Measurements from ENCODE around the gene TBCK.

TBCK gene

GRCh38 chr4:106010761-106011160 lies 305.2 kb downstream of the TBCK start:
- Histone ChIP-seq H3K4me2 (ENCODE audit: low read length) (no peak overlapping the region), H3K9me3 (ENCODE audit: low read length) (no peaks in the 10 kb centered on the region), H3K4me1 (ENCODE audit: insufficient read depth, low read length, severe bottlenecking) (no peaks in the 10 kb centered on the region), H4K20me1 (ENCODE audit: insufficient read depth, low read length) (no peaks in the 10 kb centered on the region), H3K9ac (ENCODE audit: low read length) (no peak overlapping the region), H3K9me2 (ENCODE audit: low read depth, low read length) (no peaks in the 10 kb centered on the region), H3F3A (ENCODE audit: insufficient read depth, low read length) (no peaks in the 10 kb centered on the region), H2AFZ (ENCODE audit: low read length) (no peak overlapping the region), H3K27me3 (ENCODE audit: insufficient read depth, low read length) (no peaks in the 10 kb centered on the region), H3K27ac (ENCODE audit: low read depth, low read length, poor library complexity, severe bottlenecking) (no peak overlapping the region), H3K79me2 (ENCODE audit: insufficient read depth, low read length) (no peaks in the 10 kb centered on the region), H3K4me3 (ENCODE audit: low read depth, low read length, poor library complexity, severe bottlenecking) (no peak overlapping the region), H3K36me3 (ENCODE audit: insufficient read depth, low read length) (no peaks in the 10 kb centered on the region)
- TF ChIP-seq EZH2 (IDR thresholded peaks at IDR 0.05; ENCODE audit: borderline replicate concordance, low read length) = no peak
- TF ChIP-seq, protein P1, sequence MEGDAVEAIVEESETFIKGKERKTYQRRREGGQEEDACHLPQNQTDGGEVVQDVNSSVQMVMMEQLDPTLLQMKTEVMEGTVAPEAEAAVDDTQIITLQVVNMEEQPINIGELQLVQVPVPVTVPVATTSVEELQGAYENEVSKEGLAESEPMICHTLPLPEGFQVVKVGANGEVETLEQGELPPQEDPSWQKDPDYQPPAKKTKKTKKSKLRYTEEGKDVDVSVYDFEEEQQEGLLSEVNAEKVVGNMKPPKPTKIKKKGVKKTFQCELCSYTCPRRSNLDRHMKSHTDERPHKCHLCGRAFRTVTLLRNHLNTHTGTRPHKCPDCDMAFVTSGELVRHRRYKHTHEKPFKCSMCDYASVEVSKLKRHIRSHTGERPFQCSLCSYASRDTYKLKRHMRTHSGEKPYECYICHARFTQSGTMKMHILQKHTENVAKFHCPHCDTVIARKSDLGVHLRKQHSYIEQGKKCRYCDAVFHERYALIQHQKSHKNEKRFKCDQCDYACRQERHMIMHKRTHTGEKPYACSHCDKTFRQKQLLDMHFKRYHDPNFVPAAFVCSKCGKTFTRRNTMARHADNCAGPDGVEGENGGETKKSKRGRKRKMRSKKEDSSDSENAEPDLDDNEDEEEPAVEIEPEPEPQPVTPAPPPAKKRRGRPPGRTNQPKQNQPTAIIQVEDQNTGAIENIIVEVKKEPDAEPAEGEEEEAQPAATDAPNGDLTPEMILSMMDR (IDR thresholded peaks at IDR 0.05; ENCODE audit: low read length) = no peak

GRCh38 chr4:106002994-106003393 lies 313.0 kb downstream of the TBCK start:
- H3K27ac ChIP-seq (ENCODE audit: low read depth, low read length, poor library complexity, severe bottlenecking) = no peak overlapping the region
- H3F3A ChIP-seq (ENCODE audit: insufficient read depth, low read length) = no peaks in the 10 kb centered on the region
- H3K36me3 ChIP-seq (ENCODE audit: insufficient read depth, low read length) = no peaks in the 10 kb centered on the region
- TF ChIP-seq EZH2 (IDR thresholded peaks at IDR 0.05; ENCODE audit: borderline replicate concordance, low read length) = no peak
- TF ChIP-seq, protein P1 (IDR thresholded peaks at IDR 0.05; ENCODE audit: low read length) = no peak
- no peak overlapping the region for H3K4me3 ChIP-seq (ENCODE audit: low read depth, low read length, poor library complexity, severe bottlenecking)
- no peak overlapping the region for H3K9ac ChIP-seq (ENCODE audit: low read length)
- no peaks in the 10 kb centered on the region for H3K9me2 ChIP-seq (ENCODE audit: low read depth, low read length)
- H3K4me2 ChIP-seq (ENCODE audit: low read length) = no peak overlapping the region
- no peaks in the 10 kb centered on the region for H3K9me3 ChIP-seq (ENCODE audit: low read length)
- no peaks in the 10 kb centered on the region for H3K4me1 ChIP-seq (ENCODE audit: insufficient read depth, low read length, severe bottlenecking)
- H4K20me1 ChIP-seq (ENCODE audit: insufficient read depth, low read length) = no peaks in the 10 kb centered on the region
- no peaks in the 10 kb centered on the region for H3K79me2 ChIP-seq (ENCODE audit: insufficient read depth, low read length)
- H2AFZ ChIP-seq (ENCODE audit: low read length) = no peak overlapping the region
- no peaks in the 10 kb centered on the region for H3K27me3 ChIP-seq (ENCODE audit: insufficient read depth, low read length)

- H3K27me3 ChIP-seq (ENCODE audit: insufficient read depth, low read length) = no peaks in the 10 kb centered on the region
- no peaks in the 10 kb centered on the region for H3K9me3 ChIP-seq (ENCODE audit: low read length)
- H3K4me2 ChIP-seq (ENCODE audit: low read length) = no peak overlapping the region
- H3K4me3 ChIP-seq (ENCODE audit: low read depth, low read length, poor library complexity, severe bottlenecking) = no peak overlapping the region
- H2AFZ ChIP-seq (ENCODE audit: low read length) = no peak overlapping the region
- TF ChIP-seq, protein P1 (IDR thresholded peaks at IDR 0.05; ENCODE audit: low read length) = no peak
- no peak for TF ChIP-seq EZH2 (IDR thresholded peaks at IDR 0.05; ENCODE audit: borderline replicate concordance, low read length)
- no peaks in the 10 kb centered on the region for H4K20me1 ChIP-seq (ENCODE audit: insufficient read depth, low read length)
- H3F3A ChIP-seq (ENCODE audit: insufficient read depth, low read length) = no peaks in the 10 kb centered on the region
- H3K9me2 ChIP-seq (ENCODE audit: low read depth, low read length) = no peaks in the 10 kb centered on the region
- no peaks in the 10 kb centered on the region for H3K36me3 ChIP-seq (ENCODE audit: insufficient read depth, low read length)
- H3K4me1 ChIP-seq (ENCODE audit: insufficient read depth, low read length, severe bottlenecking) = no peaks in the 10 kb centered on the region
- H3K9ac ChIP-seq (ENCODE audit: low read length) = no peak overlapping the region
- H3K79me2 ChIP-seq (ENCODE audit: insufficient read depth, low read length) = no peaks in the 10 kb centered on the region
- H3K27ac ChIP-seq (ENCODE audit: low read depth, low read length, poor library complexity, severe bottlenecking) = no peak overlapping the region
Observed at GRCh38 chr4:105998171-105999063, 317.6 kb downstream of the TBCK start.
